Measurements from ENCODE around the gene UTP20.

UTP20 gene

DNA sequence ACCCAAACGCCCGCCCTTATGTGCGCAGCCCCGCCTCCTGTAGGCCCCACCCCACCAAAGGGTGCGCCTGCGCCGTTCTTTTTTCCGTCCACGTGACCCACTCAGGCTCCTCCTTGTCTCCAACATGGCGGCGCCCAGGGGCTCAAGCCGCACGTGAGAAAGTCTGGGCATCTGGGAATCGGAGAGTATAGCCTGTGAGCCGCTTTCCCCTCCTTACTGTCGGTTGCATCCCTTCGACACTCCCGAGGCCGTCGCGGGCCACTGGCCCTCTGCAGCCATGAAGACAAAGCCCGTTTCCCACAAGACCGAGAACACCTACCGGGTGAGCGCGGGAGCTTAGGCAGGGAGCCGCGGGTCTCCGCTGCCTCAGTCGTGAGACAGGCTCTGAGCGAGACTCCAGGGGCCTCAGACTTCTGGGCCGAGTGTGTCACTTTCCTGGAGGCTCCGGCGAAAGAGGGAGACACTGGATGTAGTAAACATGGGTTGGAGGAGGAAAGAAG, at the start of gene UTP20:
UTP20 (plus strand) TSS at position 100 of the 500 bp plus-strand sequence; CDS start at position 278, 178 bp downstream.
- ATAC-seq: peak; percentile 97 to 99

DNA sequence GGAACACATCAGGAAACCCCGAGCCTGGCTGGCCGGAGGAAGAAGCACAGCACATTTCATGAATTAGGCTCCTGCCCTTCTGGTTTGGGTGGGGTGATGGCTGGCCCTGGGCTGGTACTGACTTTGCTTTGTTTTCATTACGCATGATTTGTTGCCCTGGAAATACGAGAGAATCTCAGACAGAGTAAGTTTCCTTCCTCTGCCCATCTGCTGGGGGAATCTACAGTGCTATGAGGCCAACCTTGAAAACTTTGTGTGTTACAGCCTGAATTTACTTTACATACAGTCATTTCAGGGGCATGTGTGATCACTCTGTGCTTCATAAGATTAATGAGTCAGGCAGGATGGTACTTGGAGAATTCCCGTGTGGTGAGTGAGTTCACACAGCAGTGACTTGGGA, 49.4 kb upstream of the UTP20 start:
- no peak for ATAC-seq

DNA sequence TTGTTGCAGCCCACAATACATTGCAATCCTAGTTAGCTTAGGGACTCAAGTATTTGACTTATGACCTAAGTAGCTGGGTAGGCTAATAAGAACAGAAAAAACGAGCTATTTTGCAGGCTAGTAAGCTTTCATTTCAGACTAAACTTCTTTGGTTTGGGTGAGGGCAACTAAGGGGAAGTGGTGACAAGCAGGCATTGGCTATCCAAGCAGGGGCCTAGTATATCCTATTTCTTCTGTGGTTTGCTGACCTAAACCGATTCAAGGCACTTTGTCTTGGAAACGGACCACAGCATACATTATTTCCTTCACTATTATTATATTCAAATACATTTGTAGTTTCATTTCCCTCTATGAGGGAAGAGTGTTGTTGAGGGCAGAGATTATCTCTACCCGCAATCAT, 48.3 kb upstream of the UTP20 start:
- ATAC-seq: no peak

- ATAC-seq: no peak
Measured at GRCh38 chr12:101235686-101236085, 44.2 kb upstream of the UTP20 start.

- no peak for ATAC-seq
Measured at GRCh38 chr12:101238306-101238705, 41.6 kb upstream of the UTP20 start.

DNA sequence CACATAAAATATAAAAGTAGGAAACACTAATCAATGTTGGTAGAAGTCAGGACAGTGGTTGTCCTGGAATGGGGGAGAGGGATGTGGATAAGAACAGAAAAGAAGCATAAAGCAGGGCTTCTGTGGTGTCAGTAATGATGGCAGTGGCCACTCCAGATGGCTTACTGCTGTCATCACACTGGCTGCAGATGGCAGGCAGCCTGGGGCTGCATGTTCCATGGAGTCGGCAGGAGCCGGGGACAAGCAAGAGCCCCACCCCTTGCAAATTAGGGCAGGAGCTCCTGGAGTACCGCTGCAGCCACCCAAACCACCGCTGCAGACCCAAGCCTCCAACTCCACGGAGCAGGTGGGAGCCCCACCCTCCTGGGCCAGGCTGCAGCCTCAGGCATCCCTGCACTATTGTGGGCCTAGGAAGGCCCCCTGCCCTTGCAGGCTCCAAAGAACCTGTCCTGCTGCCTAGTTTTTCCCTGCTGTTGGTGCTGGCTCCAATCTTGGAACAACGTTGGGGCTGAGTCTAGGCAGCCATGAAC, 41.0 kb upstream of the UTP20 start:
- ATAC-seq: no peak

DNA sequence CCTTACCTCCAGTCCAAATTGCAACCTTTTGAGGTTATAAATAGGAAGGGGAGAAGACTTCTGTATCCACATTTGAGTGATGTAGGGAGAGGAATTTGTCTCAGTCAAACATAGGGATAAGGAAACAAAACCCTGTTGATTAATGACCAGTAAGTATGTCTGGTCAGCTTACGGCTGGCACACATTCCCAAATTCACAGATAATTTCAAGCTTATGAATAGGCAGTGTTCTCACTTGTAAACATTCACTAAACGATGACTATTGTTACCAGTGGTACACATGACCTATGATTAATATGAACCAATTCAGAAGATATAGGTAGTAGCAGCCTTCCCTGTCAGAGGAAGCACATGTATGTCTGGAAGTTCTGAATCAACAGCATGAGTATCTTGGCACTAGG, 36.8 kb upstream of the UTP20 start:
- ATAC-seq: no peak

DNA sequence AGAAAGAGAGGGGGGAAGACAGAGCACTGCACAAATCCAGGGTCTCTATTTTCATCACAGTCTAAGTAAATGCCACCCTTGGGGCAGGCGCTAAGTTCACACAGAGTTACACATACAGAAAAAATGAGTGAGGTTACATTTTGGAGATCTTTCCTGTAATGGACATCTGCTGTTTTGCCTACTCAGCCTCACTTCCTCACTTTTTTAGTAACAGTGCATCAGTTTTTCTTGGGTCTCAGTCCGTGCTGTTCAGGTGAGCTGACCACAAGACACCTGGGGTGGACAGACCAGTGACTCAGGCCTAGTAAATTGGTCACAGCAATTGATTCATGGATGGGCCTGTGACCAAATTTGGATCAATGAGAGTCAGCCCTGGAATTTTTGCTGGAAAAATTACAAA, 36.3 kb upstream of the UTP20 start:
- no peak for ATAC-seq

DNA sequence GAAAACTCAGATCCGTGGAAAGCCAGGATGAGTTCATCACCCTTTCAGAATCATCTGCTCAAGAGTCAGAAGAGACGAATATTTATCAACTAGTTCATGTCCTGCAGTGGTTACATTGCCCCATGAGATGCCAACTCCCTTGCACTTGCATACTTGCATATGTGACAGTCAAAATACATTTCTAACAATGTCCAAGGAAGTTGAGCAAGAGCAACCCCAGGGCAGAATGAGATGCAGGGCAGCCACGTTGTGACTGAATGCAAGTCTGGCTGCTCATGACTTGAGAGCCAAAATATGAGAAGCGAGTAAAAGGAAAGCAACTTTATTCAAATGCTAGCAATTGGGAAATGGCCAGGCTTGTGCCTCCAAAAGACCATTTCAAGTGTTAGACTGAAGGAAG, 23.6 kb upstream of the UTP20 start:
- no peak for ATAC-seq

GRCh38 chr12:101257357-101257756, 22.5 kb upstream of the UTP20 start:
- no peak for ATAC-seq

DNA sequence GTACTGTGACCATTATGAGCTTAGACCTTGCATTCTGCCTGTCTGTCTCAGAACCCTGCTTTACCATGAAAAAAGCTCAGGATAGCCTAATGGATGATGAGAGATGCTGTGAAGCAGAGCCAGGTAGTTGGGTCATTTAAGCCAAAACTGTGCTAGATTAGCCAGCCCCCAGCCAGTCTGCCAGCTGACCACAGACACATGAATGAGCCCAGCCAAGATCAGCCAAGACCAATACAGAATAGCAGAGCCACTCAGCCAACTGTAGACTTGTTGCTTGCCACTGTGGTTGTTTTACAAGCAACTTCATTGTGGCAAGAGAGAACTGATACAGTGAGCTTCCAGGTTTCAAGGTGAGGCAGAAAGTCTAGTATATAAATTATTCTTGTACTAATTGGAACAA, 12.8 kb upstream of the UTP20 start:
- no peak for ATAC-seq

GRCh38 chr12:101276433-101276832, 3.5 kb upstream of the UTP20 start:
- ATAC-seq: no peak

DNA sequence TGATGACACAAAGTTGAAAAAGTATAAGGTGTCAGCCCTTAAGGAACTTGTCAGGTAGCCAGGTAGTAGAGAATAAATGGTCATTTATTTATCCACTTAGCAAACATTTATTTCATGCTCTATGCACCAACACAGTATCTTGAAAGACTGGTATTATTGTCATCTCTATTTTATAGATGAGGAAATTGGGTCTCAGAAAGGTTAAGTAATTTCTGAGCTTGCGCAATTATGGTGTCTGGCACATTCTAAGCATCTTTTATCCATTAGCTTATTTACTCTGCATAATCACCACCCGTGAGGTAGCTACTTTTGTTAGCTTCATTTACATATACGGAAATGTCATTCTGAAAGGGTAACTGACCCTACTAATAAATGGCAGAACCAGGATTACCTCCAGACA, 2.5 kb upstream of the UTP20 start:
- no peak for ATAC-seq

- no peak for ATAC-seq
Measured at GRCh38 chr12:101287357-101287756, 7.5 kb downstream of the UTP20 start.

- ATAC-seq: no peak
Measured at GRCh38 chr12:101297661-101298060, 17.8 kb downstream of the UTP20 start.

DNA sequence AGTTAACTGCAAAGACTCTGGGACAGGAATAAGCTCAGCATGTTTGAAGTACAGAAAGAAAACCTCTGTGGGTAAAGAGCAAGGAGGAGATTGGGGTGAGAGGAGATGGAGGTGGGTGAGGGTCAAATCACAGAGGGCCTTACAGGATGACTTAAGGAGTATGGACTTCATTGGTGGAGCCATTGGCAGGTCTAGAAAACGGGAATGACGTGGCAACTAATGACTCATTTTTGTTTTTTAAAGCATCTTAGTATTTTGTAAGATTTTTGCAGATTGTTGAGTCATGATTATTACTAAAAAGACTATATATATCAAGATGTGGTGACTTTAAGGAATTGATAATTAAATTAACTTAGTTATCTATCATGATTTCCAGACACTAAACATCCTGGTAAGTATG, 18.5 kb downstream of the UTP20 start:
- ATAC-seq: no peak

GRCh38 chr12:101299346-101299745, 19.4 kb downstream of the UTP20 start:
- ATAC-seq: no peak

GRCh38 chr12:101299931-101300330, 20.0 kb downstream of the UTP20 start:
- ATAC-seq: no peak

DNA sequence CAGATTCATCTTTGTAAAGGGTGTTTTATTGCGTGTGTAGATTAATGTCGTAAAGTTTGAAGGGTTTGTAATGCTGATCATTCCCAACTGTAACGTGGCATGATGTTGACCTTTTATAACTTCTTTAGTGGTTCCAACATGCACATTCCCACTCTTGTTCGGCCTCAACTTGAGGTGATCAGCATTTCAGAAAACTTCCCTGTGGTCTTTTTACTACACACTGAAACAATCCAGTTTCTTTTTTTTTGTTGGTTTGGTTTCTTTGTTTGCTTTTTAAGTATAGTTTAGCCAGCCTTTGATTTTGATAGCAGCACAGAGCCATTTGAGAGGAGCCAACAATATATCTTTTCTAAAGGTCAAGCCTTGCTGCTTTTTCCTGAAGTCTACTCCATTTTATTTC, 22.8 kb downstream of the UTP20 start:
- ATAC-seq: no peak

GRCh38 chr12:101305226-101305779, 25.4 kb downstream of the UTP20 start:
- no peak for ATAC-seq

DNA sequence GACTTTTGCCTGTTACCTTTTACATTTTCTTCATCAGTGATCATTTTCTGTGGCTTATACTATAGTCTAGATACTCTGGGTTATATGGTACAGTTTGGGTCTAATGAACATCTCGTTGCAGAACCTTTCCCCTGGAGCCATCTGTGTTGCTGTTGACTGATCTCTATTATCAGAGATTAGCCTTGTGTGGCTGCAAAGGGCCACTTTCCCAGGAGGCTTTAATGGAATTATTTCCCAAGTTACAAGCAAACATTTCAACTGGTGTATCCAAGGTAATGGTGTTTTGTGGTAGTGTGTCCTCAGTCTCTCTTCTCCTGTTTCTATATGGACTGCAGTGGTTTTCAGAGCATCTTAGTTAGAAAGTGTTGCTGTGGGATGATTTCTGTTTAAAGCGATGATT, 25.9 kb downstream of the UTP20 start:
- ATAC-seq: no peak

GRCh38 chr12:101322480-101322879, 42.6 kb downstream of the UTP20 start:
- no peak for ATAC-seq

GRCh38 chr12:101323255-101323654, 43.4 kb downstream of the UTP20 start:
- ATAC-seq: no peak

- ATAC-seq: no peak
Measured at GRCh38 chr12:101325590-101325989, 45.7 kb downstream of the UTP20 start.

- ATAC-seq: no peak
Measured at GRCh38 chr12:101327051-101327450, 47.1 kb downstream of the UTP20 start.
